A549 (cell line): ENCODE measurements around the gene ZC2HC1B. TPM values are rescaled to one million over a fixed set of nuclear protein-coding genes. Genes with fewer than 3 reads are reported as not detected.

Experiments
- ATAC-seq, 2 experiments: fragments of 200-7000 bp in 1 of 2; fragments of >200 bp in 1 of 2; cut with Nextera tagmentation in 1 of 2; cut with Tn5 transposase in 1 of 2; 3 replicates each; pipeline versions ENCODE4 v1.8.0 to v1.9.1; 2018 to 2020; ENCODE audit warnings: mild to moderate bottlenecking in 1 of 2, moderate library complexity in 1 of 2
- CTCF ChIA-PET: fragments of 300-600 bp; sonication (Branson Sonifier 250); formaldehyde crosslinking; extraction: SDS; loops from one replicate; lab custom pipeline; 2021; ENCODE audit warnings: antibody characterized with exemption, inconsistent platforms; lab: Yijun Ruan, JAX
- POLR2A ChIA-PET: fragments of 350-600 bp; formaldehyde crosslinking; extraction: SDS; loops from one replicate; lab custom pipeline; 2021; ENCODE audit warnings: antibody characterized with exemption, inconsistent platforms; lab: Yijun Ruan, JAX
- DNase-seq, 2 experiments: peaks; one replicate each; pipeline versions ENCODE4 v3.0.0 to v3.0.0-alpha.2; 2011 to 2016; ENCODE audit warnings: low read depth in 1 of 2, low spot score in 1 of 2
- FAIRE-seq: peaks from 2 replicates; lab custom pipeline; 2011; peaks lifted over from hg19 to GRCh38; lab: Jason Lieb, UNC
- H3K27ac ChIP-seq, 2 experiments: fragments of >200 bp; sonication (Bioruptor Twin); formaldehyde crosslinking; 3 replicates each; pipeline ENCODE4 v1.5.1; 2016 to 2017
- H3K4me1 ChIP-seq: fragments of >200 bp; sonication (Bioruptor Twin); formaldehyde crosslinking; 3 replicates; pipeline ENCODE4 v1.6.1; 2016
- H3K4me2 ChIP-seq: fragments of >200 bp; sonication (Bioruptor Twin); formaldehyde crosslinking; 3 replicates; pipeline ENCODE4 v1.6.1; 2016
- H3K4me3 ChIP-seq: fragments of >200 bp; sonication (Bioruptor Twin); formaldehyde crosslinking; 3 replicates; pipeline ENCODE4 v1.5.1; 2016
- H3K9me3 ChIP-seq: fragments of >200 bp; sonication (Bioruptor Twin); formaldehyde crosslinking; 3 replicates; pipeline ENCODE4 v1.6.1; 2016
- BHLHE40 ChIP-seq: IDR thresholded peaks from 2 replicates; pipeline ENCODE4 v1.6.1; 2012; ENCODE audit warnings: low read depth, low read length, inconsistent platforms
- CBX2 ChIP-seq: fragments of 200-600 bp; sonication (generic); IDR thresholded peaks from 2 replicates; pipeline ENCODE4 v1.6.1; 2016; ENCODE audit warnings: low read depth, mild to moderate bottlenecking, borderline replicate concordance
- CEBPB ChIP-seq, 2 experiments: fragments of >200 bp in 1 of 2; sonication (Bioruptor Twin) in 1 of 2; formaldehyde crosslinking in 1 of 2; IDR thresholded peaks; 2 replicates each; pipeline ENCODE4 v1.6.1; 2012 to 2016
- CHD2 ChIP-seq: fragments of 150-350 bp; IDR thresholded peaks from 2 replicates; pipeline ENCODE4 v1.6.1; 2014; ENCODE audit warnings: low read length; ENCODE audit not compliant: partially characterized antibody
- EHF ChIP-seq: fragments of 250-450 bp; sonication (Bioruptor Pico); IDR thresholded peaks from 2 replicates; pipeline ENCODE4 v1.5.0; 2020; ENCODE audit warnings: mild to moderate bottlenecking
- EHMT2 ChIP-seq: fragments of 200-600 bp; sonication (generic); IDR thresholded peaks from 2 replicates; pipeline ENCODE4 v1.6.1; 2016; ENCODE audit warnings: antibody characterized with exemption, low read depth, mild to moderate bottlenecking, moderate library complexity
- EP300 ChIP-seq, 2 experiments: fragments of >200 bp; sonication (Bioruptor Twin); formaldehyde crosslinking; IDR thresholded peaks; 2 replicates in 1 of 2; 3 replicates in 1 of 2; pipeline ENCODE4 v1.6.1; 2016 to 2017
- FOSB ChIP-seq: fragments of 250-450 bp; sonication (Bioruptor Pico); IDR thresholded peaks from 2 replicates; pipeline ENCODE4 v1.5.0; 2020; ENCODE audit warnings: mild to moderate bottlenecking, moderate library complexity
- FOSL2 ChIP-seq, 2 experiments: fragments of 450-650 bp in 1 of 2; fragments of >200 bp in 1 of 2; sonication (Bioruptor Twin) in 1 of 2; formaldehyde crosslinking; IDR thresholded peaks; 2 replicates each; pipeline versions ENCODE4 v1.5.0 to v1.6.1; 2016 to 2020; ENCODE audit warnings: mild to moderate bottlenecking in 1 of 2, moderate library complexity in 1 of 2
- GATA3 ChIP-seq: IDR thresholded peaks from 2 replicates; pipeline ENCODE4 v1.6.1; 2012; ENCODE audit warnings: borderline replicate concordance
- HOXA7 ChIP-seq: fragments of 250-450 bp; sonication (Bioruptor Pico); IDR thresholded peaks from 2 replicates; pipeline ENCODE4 v1.5.0; 2020; ENCODE audit warnings: mild to moderate bottlenecking, moderate library complexity
- HOXB13 ChIP-seq: fragments of 250-450 bp; sonication (Bioruptor Pico); IDR thresholded peaks from 2 replicates; pipeline ENCODE4 v1.5.0; 2020; ENCODE audit warnings: low read depth, mild to moderate bottlenecking, moderate library complexity
- HOXB5 ChIP-seq: fragments of 250-450 bp; sonication (Bioruptor Pico); IDR thresholded peaks from 2 replicates; pipeline ENCODE4 v1.5.0; 2020; ENCODE audit warnings: mild to moderate bottlenecking, moderate library complexity
- JUN ChIP-seq, 2 experiments: fragments of >200 bp; sonication (Bioruptor Twin); formaldehyde crosslinking; IDR thresholded peaks; 2 replicates in 1 of 2; 3 replicates in 1 of 2; pipeline ENCODE4 v1.6.1; 2016 to 2017
- KDM1A ChIP-seq: fragments of 200-600 bp; sonication (generic); IDR thresholded peaks from 2 replicates; pipeline ENCODE4 v1.6.1; 2016; ENCODE audit warnings: low read depth, mild to moderate bottlenecking
- NFE2L2 ChIP-seq: fragments of 150-350 bp; conservative IDR thresholded peaks from 2 replicates; pipeline ENCODE4 v1.6.1; 2014; ENCODE audit warnings: low read length
- RCOR1 ChIP-seq: fragments of 150-350 bp; IDR thresholded peaks from 2 replicates; pipeline ENCODE4 v1.6.1; 2014; ENCODE audit warnings: antibody characterized with exemption, low read length, low read depth
- RFX5 ChIP-seq: fragments of 450-650 bp; IDR thresholded peaks from 2 replicates; pipeline ENCODE4 v1.7.1; 2014; ENCODE audit warnings: antibody characterized with exemption, mild to moderate bottlenecking, moderate library complexity
- SMC3 ChIP-seq: fragments of >200 bp; sonication (Bioruptor Twin); formaldehyde crosslinking; IDR thresholded peaks from 3 replicates; pipeline ENCODE4 v1.6.1; 2018; ENCODE audit warnings: inconsistent platforms
- TP53 ChIP-seq: fragments of 250-450 bp; sonication (Bioruptor Pico); IDR thresholded peaks from 2 replicates; pipeline ENCODE4 v1.5.0; 2021; ENCODE audit warnings: mild to moderate bottlenecking, moderate library complexity
- ZNF302 ChIP-seq: fragments of 250-450 bp; sonication (Bioruptor Pico); IDR thresholded peaks from 2 replicates; pipeline ENCODE4 v1.9.0; 2021; ENCODE audit warnings: inconsistent platforms, mild to moderate bottlenecking, moderate library complexity
- ZSCAN20 ChIP-seq: fragments of 250-450 bp; sonication (Bioruptor Pico); IDR thresholded peaks from 2 replicates; pipeline ENCODE4 v1.8.0; 2022; ENCODE audit warnings: mild to moderate bottlenecking, moderate library complexity
- WGBS: methylation state at CpG from one replicate; pipeline ENCODE4 v1.1.6; 2017; ENCODE audit errors: missing lambda C conversion rate; 5-methylcytosine and 5-hydroxymethylcytosine counted together
- polyA plus RNA-seq, 4 experiments: library from polyadenylated mRNA; depleted of rRNA in 3 of 4; stranded (reverse); fragments of >200 nt; fragmentation: RNase III in 1 of 4; extraction: RNeasy Plus Mini Kit Qiagen cat#74134 plus additional on column Dnase treatment in 1 of 4; gene quantifications; 2 replicates in 3 of 4; 3 replicates in 1 of 4; pipeline ENCODE4 v1.2.3, GENCODE V29; 2011 to 2017
- TF ChIP-seq, protein P1 (sequence below): fragments of 250-450 bp; sonication (Bioruptor Pico); IDR thresholded peaks from 2 replicates; pipeline ENCODE4 v1.5.0; 2021; ENCODE audit warnings: mild to moderate bottlenecking, moderate library complexity, borderline replicate concordance
- TF ChIP-seq, protein P2 (sequence below): fragments of 150-350 bp; IDR thresholded peaks from 2 replicates; pipeline ENCODE4 v1.6.1; 2014; ENCODE audit warnings: low read depth, mild to moderate bottlenecking, low read length
- TF ChIP-seq, protein P3 (sequence below): fragments of >200 bp; sonication (Bioruptor Twin); formaldehyde crosslinking; IDR thresholded peaks from 3 replicates; pipeline ENCODE4 v1.6.1; 2016
- TF ChIP-seq, protein P4 (sequence below): IDR thresholded peaks from 2 replicates; pipeline ENCODE4 v1.6.1; 2012

Gene ZC2HC1B
- polyA plus RNA-seq, 2 of the 4 experiments (the other 2 are of a cell fraction), result not detected

DNA sequence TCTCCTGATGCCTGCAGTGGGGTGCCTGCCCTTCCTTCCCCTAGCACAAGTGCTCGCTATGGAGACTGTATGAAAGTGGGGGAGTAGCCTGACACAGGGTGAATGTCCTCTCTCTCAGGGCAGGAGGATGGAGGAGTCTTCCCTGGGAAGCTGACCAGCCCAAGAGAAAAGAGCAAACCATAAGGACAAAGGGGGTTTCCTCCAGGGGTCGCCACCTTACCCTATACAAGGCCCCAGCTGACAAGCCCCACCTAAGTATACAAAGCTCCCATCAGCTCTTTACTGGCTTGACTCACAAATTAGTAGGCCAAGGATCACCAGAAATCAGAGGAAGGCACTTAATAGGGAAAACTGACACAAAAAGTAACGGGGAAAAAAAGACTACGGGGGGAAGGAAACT lies 89.6 kb downstream of the ZC2HC1B start:
- DNase-seq, result no peak
- ChIA-PET POLR2A (no interaction called here), CTCF (interaction anchor here (1.1 to 2.6 kb wide), 4 partner anchors 12 to 379 kb away, joined by 5 to 7 read pairs (median 7); no protein-coding TSS in a partner anchor)
- H3K4me2 ChIP-seq, result no peak overlapping the region
- H3K27ac ChIP-seq, result no peak overlapping the region
- TF ChIP-seq FOSB, result no peak
- no peak for TF ChIP-seq EHF
- TF ChIP-seq, protein P1, sequence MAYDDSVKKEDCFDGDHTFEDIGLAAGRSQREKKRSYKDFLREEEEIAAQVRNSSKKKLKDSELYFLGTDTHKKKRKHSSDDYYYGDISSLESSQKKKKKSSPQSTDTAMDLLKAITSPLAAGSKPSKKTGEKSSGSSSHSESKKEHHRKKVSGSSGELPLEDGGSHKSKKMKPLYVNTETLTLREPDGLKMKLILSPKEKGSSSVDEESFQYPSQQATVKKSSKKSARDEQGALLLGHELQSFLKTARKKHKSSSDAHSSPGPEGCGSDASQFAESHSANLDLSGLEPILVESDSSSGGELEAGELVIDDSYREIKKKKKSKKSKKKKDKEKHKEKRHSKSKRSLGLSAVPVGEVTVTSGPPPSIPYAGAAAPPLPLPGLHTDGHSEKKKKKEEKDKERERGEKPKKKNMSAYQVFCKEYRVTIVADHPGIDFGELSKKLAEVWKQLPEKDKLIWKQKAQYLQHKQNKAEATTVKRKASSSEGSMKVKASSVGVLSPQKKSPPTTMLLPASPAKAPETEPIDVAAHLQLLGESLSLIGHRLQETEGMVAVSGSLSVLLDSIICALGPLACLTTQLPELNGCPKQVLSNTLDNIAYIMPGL (CRISPR knock-in tag), result no peak
- no peak for TF ChIP-seq SMC3
- ATAC-seq, result no peak
- no peaks in the 10 kb centered on the region for H3K9me3 ChIP-seq
- 74% methylated on average over 4 of the region's 4 CpGs for WGBS
- H3K4me1 ChIP-seq, result no peaks in the 10 kb centered on the region; the same call in 2 of the 3 replicates
- FAIRE-seq, result no peak
- no peak overlapping the region for H3K4me3 ChIP-seq

DNA sequence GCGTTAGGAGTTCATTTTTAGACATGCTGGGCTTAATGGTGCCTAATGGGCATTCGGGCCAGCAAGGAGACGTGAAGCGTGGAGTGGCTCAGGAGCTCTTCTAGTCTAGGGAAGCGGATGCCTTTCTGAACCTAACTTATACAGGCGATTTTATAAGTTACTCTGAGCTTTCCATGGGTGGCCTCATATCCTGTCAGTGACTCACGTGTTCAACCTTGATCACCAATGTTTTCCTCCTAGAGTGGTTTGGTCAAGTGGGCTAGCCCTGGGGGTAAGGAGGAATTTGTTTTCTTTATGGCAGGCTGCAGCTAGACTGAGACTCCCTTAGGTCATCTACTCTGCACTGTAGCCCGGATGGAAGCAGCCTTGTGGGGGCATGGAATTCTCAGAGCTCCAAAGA lies 91.7 kb downstream of the ZC2HC1B start:
- 68% methylated on average over 8 of the region's 8 CpGs for WGBS
- no peak for ATAC-seq
- ChIA-PET CTCF (interaction anchor here (1.2 to 2.0 kb wide), 2 partner anchors 16 to 381 kb away, joined by 4 to 13 read pairs; no protein-coding TSS in a partner anchor), POLR2A (no interaction called here)
- no peak overlapping the region for H3K4me2 ChIP-seq
- H3K4me3 ChIP-seq, result no peak overlapping the region
- DNase-seq, result no peak
- H3K4me1 ChIP-seq, result no peaks in the 10 kb centered on the region; the same call in 2 of the 3 replicates
- H3K27ac ChIP-seq, result no peak overlapping the region
- no peak for FAIRE-seq
- H3K9me3 ChIP-seq, result no peaks in the 10 kb centered on the region
- no peak for TF ChIP-seq NFE2L2
- no peak for TF ChIP-seq EHF
- TF ChIP-seq, protein P1 (CRISPR knock-in tag), result no peak
- TF ChIP-seq RFX5, result no peak
- TF ChIP-seq, protein P2, sequence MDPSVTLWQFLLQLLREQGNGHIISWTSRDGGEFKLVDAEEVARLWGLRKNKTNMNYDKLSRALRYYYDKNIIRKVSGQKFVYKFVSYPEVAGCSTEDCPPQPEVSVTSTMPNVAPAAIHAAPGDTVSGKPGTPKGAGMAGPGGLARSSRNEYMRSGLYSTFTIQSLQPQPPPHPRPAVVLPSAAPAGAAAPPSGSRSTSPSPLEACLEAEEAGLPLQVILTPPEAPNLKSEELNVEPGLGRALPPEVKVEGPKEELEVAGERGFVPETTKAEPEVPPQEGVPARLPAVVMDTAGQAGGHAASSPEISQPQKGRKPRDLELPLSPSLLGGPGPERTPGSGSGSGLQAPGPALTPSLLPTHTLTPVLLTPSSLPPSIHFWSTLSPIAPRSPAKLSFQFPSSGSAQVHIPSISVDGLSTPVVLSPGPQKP, result no peak
- no peak for TF ChIP-seq FOSL2 (IDR thresholded peaks at IDR 0.05)
- no peak for TF ChIP-seq FOSL2 (CRISPR knock-in tag; IDR thresholded peaks at IDR 0.05)
- TF ChIP-seq CHD2, result no peak
- no peak for TF ChIP-seq CBX2

DNA sequence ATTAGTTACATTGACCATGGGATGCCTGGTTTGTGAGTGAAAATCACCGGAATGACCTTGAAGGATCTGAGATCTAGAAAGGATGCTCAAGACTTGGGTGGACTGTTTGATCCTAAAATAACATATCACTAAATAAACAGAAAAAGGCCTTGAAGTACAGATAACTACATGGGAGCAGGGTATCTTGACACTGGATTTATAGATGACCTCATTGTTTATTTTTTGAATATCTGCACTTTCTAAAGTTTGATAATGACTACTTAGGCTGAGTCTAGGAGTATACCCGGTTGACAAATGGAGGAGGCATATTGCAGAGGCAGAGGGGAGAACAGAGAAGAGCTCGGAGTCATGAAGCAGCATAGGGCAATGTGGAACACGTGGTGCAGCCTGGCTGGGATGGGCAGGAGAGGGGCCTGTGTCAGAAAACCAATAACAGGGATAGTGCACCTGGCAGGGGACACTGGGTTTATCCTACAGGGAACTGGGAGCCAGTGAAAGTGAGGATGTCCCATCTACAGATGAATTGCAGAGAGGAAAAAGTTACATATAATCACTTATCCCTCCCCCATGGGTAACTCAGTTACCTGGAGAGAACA lies 93.5 kb downstream of the ZC2HC1B start:
- 64% methylated on average over 4 of the region's 4 CpGs for WGBS
- no peak for TF ChIP-seq BHLHE40
- no peak for TF ChIP-seq GATA3
- TF ChIP-seq EHMT2, result no peak
- TF ChIP-seq HOXA7 (CRISPR knock-in tag), result no peak
- TF ChIP-seq, protein P3, sequence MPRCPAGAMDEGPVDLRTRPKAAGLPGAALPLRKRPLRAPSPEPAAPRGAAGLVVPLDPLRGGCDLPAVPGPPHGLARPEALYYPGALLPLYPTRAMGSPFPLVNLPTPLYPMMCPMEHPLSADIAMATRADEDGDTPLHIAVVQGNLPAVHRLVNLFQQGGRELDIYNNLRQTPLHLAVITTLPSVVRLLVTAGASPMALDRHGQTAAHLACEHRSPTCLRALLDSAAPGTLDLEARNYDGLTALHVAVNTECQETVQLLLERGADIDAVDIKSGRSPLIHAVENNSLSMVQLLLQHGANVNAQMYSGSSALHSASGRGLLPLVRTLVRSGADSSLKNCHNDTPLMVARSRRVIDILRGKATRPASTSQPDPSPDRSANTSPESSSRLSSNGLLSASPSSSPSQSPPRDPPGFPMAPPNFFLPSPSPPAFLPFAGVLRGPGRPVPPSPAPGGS, result no peak
- TF ChIP-seq CEBPB (IDR thresholded peaks at IDR 0.05), result no peak
- TF ChIP-seq NFE2L2, result no peak
- TF ChIP-seq KDM1A, result no peak
- no peak for TF ChIP-seq HOXB5 (CRISPR knock-in tag)
- no peak for TF ChIP-seq RCOR1
- TF ChIP-seq ZSCAN20, result no peak
- TF ChIP-seq, protein P2, result no peak
- no peak for TF ChIP-seq EP300 (IDR thresholded peaks at IDR 0.05)
- TF ChIP-seq, protein P4, sequence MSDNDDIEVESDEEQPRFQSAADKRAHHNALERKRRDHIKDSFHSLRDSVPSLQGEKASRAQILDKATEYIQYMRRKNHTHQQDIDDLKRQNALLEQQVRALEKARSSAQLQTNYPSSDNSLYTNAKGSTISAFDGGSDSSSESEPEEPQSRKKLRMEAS, result no peak
- no peak for TF ChIP-seq HOXB13
- TF ChIP-seq JUN (IDR thresholded peaks at IDR 0.05), result no peak
- no peak for TF ChIP-seq TP53 (CRISPR knock-in tag)
- TF ChIP-seq ZNF302 (CRISPR knock-in tag), result no peak

More for the DNA sequence above, 93.5 kb downstream of the ZC2HC1B start:
- no peak overlapping the region for H3K4me2 ChIP-seq
- ATAC-seq (no peak), FAIRE-seq (no peak), DNase-seq (no peak)
- ChIA-PET CTCF (no interaction called here), POLR2A (no interaction called here)
- H3K27ac ChIP-seq, result no peak overlapping the region
- no peak overlapping the region for H3K4me3 ChIP-seq
- H3K9me3 ChIP-seq, result no peaks in the 10 kb centered on the region
- no peaks in the 10 kb centered on the region for H3K4me1 ChIP-seq
